Gastroesophageal sphincter (tissue), 4 donors: ENCODE results near the gene FOSL1. TPM values are rescaled to one million over a fixed set of nuclear protein-coding genes. Genes with fewer than 3 reads are reported as not detected.

Source experiments
- ATAC-seq: fragments of 150-250 bp; one replicate; pipeline ENCODE4 v1.9.1; 2016; ENCODE audit warnings: mild to moderate bottlenecking, moderate library complexity
- H3K27ac ChIP-seq, 4 donors: fragments of 200-600 bp; sonication (generic) in 3 of 4; 1 replicate in 3 of 4; 2 replicates in 1 of 4; pipeline ENCODE4 v1.5.1; 2016 to 2019
- H3K27me3 ChIP-seq: fragments of 200-600 bp; sonication (generic); one replicate; pipeline ENCODE4 v1.5.1; 2019
- H3K36me3 ChIP-seq, 2 donors: fragments of 200-600 bp; sonication (generic); one replicate each; pipeline ENCODE4 v1.5.1; 2019; ENCODE audit warnings: control low read depth in 1 of 2
- H3K4me1 ChIP-seq, 3 donors: fragments of 200-600 bp; sonication (generic); 1 replicate in 2 of 3; 2 replicates in 1 of 3; pipeline ENCODE4 v1.5.1; 2016 to 2019; ENCODE audit warnings: control low read depth in 2 of 3
- H3K4me3 ChIP-seq, 2 donors: fragments of 200-600 bp; sonication (generic); one replicate each; pipeline ENCODE4 v1.5.1; 2019; ENCODE audit warnings: mild to moderate bottlenecking in 1 of 2, moderate library complexity in 1 of 2
- H3K9me3 ChIP-seq, 3 donors: fragments of 200-600 bp; sonication (generic); one replicate each; pipeline ENCODE4 v1.5.1; 2017 to 2019; ENCODE audit warnings: control low read depth in 2 of 3
- EP300 ChIP-seq: sonication (generic); formaldehyde crosslinking; IDR thresholded peaks from one replicate; pipeline ENCODE4 v1.6.1; 2017; ENCODE audit warnings: antibody characterized with exemption, mild to moderate bottlenecking
- POLR2A ChIP-seq, 2 donors: fragments of 450-650 bp; IDR thresholded peaks; one replicate each; pipeline ENCODE4 v1.6.1; 2017; ENCODE audit warnings: antibody characterized with exemption in 2 of 2, mild to moderate bottlenecking in 2 of 2, moderate library complexity in 1 of 2
- POLR2AphosphoS5 ChIP-seq: sonication (generic); formaldehyde crosslinking; IDR thresholded peaks from one replicate; pipeline ENCODE4 v1.6.1; 2017; ENCODE audit warnings: antibody characterized with exemption
- WGBS, 2 donors: methylation state at CpG; one replicate each; pipeline ENCODE4 v1.1.5; 2018; ENCODE audit warnings: low coverage in 1 of 2; 5-methylcytosine and 5-hydroxymethylcytosine counted together
- total RNA-seq, 4 donors: library from RNA; depleted of rRNA; stranded (reverse); fragments of >200 nt; gene quantifications; one replicate each; pipeline ENCODE4 v1.1.0, GENCODE V29; 2016
- TF ChIP-seq, protein P1 (sequence below), 4 experiments: fragments of 200-600 bp in 2 of 4; fragments of 450-650 bp in 2 of 4; sonication (generic) in 1 of 4; IDR thresholded peaks; one replicate each; pipeline ENCODE4 v1.5.1; 2017 to 2019; ENCODE audit warnings: antibody characterized with exemption in 4 of 4, mild to moderate bottlenecking in 2 of 4, moderate library complexity in 2 of 4

The FOSL1 gene
- total RNA-seq, 4 donors from 2014 or later, result 1.4 to 24.9 (median 4.1) TPM

DNA sequence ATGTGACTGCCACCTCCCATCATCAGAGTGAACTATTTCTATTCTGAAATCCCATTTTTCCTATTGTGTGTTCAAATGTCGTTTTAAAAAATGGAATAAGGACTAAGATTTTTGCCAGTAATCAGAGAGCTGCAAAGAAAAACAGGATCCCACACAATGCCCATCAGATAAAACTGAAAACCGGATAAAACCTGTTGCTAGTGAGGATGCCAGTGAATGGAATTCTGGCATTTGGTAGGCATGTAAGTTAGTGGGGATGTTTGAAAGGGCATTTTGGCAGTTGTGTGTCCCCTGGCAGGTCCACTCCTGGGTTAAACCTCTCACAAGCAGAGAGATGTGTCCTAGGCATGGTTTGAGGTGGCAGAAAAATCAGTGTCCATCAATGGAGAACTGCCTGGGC lies 25.2 kb upstream of the FOSL1 start:
- TF ChIP-seq POLR2AphosphoS5 (no peak), POLR2A (IDR thresholded peaks at IDR 0.05) (no peak), EP300 (no peak)
- TF ChIP-seq, protein P1, sequence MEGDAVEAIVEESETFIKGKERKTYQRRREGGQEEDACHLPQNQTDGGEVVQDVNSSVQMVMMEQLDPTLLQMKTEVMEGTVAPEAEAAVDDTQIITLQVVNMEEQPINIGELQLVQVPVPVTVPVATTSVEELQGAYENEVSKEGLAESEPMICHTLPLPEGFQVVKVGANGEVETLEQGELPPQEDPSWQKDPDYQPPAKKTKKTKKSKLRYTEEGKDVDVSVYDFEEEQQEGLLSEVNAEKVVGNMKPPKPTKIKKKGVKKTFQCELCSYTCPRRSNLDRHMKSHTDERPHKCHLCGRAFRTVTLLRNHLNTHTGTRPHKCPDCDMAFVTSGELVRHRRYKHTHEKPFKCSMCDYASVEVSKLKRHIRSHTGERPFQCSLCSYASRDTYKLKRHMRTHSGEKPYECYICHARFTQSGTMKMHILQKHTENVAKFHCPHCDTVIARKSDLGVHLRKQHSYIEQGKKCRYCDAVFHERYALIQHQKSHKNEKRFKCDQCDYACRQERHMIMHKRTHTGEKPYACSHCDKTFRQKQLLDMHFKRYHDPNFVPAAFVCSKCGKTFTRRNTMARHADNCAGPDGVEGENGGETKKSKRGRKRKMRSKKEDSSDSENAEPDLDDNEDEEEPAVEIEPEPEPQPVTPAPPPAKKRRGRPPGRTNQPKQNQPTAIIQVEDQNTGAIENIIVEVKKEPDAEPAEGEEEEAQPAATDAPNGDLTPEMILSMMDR (IDR thresholded peaks at IDR 0.05), result no peak
- H3K27me3 ChIP-seq, result no peaks in the 10 kb centered on the region
- no peak overlapping the region for H3K4me3 ChIP-seq
- WGBS, 2 donors, result 42% methylated on average over 2 of the region's 2 CpGs; no CpG with 5 or more reads in 1 of the 2 donors
- H3K27ac ChIP-seq, result no peak overlapping the region
- no peak for ATAC-seq
- no peaks in the 10 kb centered on the region for H3K9me3 ChIP-seq
- peaks cover 0 to 11% (median 8%) of the 10 kb centered on the region in 3 donors for H3K4me1 ChIP-seq
- H3K36me3 ChIP-seq, result peaks cover 0 to 33% of the 10 kb centered on the region in 2 donors

DNA sequence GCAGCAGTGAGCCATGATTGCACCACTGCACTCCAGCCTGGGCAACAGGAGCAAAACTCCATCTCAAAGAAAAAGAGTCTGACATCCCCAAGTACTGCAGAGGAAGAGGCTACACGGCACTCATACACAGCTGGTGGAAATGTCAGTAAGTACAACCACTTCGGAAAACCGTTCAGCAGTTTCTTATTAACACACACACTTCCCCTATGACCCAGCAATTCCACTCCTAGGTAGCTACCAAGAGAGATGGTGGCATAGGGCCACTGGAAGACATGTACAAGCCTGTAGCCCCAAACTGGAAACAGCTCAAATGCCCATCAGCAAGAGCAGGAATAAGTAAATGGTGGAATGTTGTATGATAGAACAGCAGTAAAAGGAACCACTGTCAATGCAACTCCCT lies 22.4 kb upstream of the FOSL1 start:
- Histone ChIP-seq H3K9me3 (no peaks in the 10 kb centered on the region), H3K27me3 (no peaks in the 10 kb centered on the region), H3K36me3 (peaks cover 0 to 33% of the 10 kb centered on the region in 2 donors), H3K27ac (no peak overlapping the region), H3K4me1 (peaks cover 0 to 24% (median 17%) of the 10 kb centered on the region in 3 donors), H3K4me3 (no peak overlapping the region)
- WGBS, 2 donors, result 78% methylated on average over 3 of the region's 3 CpGs; no CpG with 5 or more reads in 1 of the 2 donors
- ATAC-seq, result no peak
- TF ChIP-seq EP300 (no peak), POLR2AphosphoS5 (no peak), POLR2A (IDR thresholded peaks at IDR 0.05) (no peak)
- TF ChIP-seq, protein P1 (IDR thresholded peaks at IDR 0.05), result no peak

DNA sequence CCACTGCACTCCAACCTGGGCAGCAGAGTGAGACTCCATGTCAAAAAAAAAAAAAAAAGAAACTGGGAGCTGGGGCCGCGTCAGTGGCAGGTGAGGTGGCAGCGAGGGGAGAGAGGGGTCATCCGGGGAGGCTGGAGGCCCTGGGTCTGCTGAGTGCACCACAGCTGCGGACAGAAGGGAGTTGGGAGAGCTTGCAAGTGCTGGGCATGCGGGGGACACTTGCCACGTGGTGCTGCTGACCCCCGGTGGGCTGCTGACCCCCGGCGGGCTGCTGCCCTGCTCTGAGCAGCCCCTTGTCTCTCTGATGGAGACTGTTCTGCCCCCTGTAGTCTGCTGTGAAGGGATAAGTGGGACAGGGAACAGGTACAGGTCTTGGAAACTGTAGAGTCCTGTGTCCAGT lies 21.7 kb upstream of the FOSL1 start:
- Histone ChIP-seq H3K27ac (no peak overlapping the region), H3K4me1 (peaks cover 0 to 31% (median 24%) of the 10 kb centered on the region in 3 donors)

DNA sequence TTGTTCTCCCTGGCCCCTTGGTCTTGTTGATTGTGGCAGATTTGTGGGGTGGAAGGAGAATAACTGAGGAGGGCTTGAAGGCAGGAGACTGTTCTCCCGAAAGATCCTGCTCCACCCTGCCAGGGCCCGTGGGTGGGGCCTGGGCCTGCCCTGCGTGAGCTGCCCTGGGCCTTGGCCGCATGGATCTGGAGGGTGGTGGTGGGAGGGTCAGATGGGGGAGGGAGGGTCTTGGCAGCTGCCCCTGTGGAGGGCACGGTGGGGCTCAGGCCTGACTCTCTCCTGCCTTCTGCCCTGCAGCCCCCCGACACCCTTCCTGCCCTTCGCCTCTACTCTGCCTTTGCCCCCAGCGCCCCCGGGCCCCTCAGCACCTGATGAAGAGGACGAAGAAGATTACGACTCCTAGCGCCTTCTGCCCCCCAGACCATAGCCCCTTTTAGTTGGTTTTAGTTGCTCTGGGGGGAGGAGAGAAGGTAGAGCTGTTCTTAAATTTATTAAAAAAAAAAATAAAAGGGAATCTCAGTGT lies 20.9 kb upstream of the FOSL1 start:
- peaks cover 0 to 42% of the 10 kb centered on the region in 2 donors for H3K36me3 ChIP-seq
- WGBS, 2 donors, result 70% methylated on average over 2 of the region's 12 CpGs; no CpG with 5 or more reads in 1 of the 2 donors
- no peaks in the 10 kb centered on the region for H3K27me3 ChIP-seq
- no peaks in the 10 kb centered on the region for H3K9me3 ChIP-seq
- H3K27ac ChIP-seq, result peak overlapping the region in 1 of 4 donors; percentile 94
- TF ChIP-seq POLR2A (IDR thresholded peaks at IDR 0.05) (no peak), EP300 (no peak), POLR2AphosphoS5 (no peak)
- TF ChIP-seq, protein P1 (IDR thresholded peaks at IDR 0.05), result no peak
- ATAC-seq, result no peak
- peaks cover 0 to 38% (median 31%) of the 10 kb centered on the region in 3 donors for H3K4me1 ChIP-seq
- peak overlapping the region in 1 of 2 donors; percentile 99 for H3K4me3 ChIP-seq

More for the DNA sequence above, 21.7 kb upstream of the FOSL1 start:
- Histone ChIP-seq H3K4me3 (no peak overlapping the region), H3K27me3 (no peaks in the 10 kb centered on the region), H3K9me3 (no peaks in the 10 kb centered on the region), H3K36me3 (peaks cover 0 to 40% of the 10 kb centered on the region in 2 donors)
- TF ChIP-seq POLR2AphosphoS5 (no peak), POLR2A (IDR thresholded peaks at IDR 0.05) (no peak), EP300 (no peak)
- TF ChIP-seq, protein P1 (IDR thresholded peaks at IDR 0.05), result no peak
- WGBS, 2 donors, result 83 to 91% methylated on average over 4 to 7 of the region's 10 CpGs
- no peak for ATAC-seq

DNA sequence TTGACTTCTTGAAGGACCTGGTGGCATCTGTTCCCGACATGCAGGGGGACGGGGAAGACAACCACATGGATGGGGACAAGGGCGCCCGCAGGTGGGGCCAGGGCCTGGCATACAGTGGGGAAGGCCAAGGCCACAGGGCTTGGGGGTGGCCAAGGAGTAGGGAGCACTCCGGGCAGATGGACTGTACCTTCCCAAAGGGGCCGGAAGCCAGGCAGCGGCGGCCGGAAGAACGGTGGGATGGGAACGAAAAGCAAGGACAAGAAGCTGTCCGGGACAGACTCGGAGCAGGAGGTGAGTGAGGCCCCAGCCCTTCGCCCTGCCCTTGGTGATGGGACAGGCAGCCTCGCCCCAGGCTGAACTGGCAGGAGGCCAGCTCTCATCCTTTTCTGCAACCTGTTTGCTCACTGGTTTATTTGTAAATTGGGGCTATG lies 20.2 kb upstream of the FOSL1 start:
- 60 to 64% methylated on average over 1 to 8 of the region's 15 CpGs for WGBS, 2 donors
- Histone ChIP-seq H3K4me3 (peak overlapping the region; percentile 88 to 99), H3K9me3 (no peaks in the 10 kb centered on the region), H3K27me3 (no peaks in the 10 kb centered on the region), H3K27ac (peak overlapping the region in 3 of 4 donors; percentile 94 to 98 (median 97)), H3K4me1 (peaks cover 0 to 46% (median 37%) of the 10 kb centered on the region in 3 donors), H3K36me3 (peaks cover 0 to 42% of the 10 kb centered on the region in 2 donors)
- no peak for ATAC-seq
- TF ChIP-seq, protein P1 (IDR thresholded peaks at IDR 0.05), result no peak
- no peak for TF ChIP-seq POLR2A (IDR thresholded peaks at IDR 0.05)
- TF ChIP-seq POLR2AphosphoS5, result no peak
- TF ChIP-seq EP300, result no peak
